Endothelial cell of umbilical vein (primary cell): Measurements from ENCODE around the gene ZNF205. TPM values are rescaled to one million over a fixed set of nuclear protein-coding genes. Genes with fewer than 3 reads are reported as not detected.

Experiments used
- BruUV-seq: library from RNA; stranded (reverse); fragments of 400-500 nt; replicated peaks from 2 replicates; lab custom pipeline; 2021; lab: Mats Ljungman, UMichigan
- CTCF ChIA-PET: fragments of 300-600, 350-600 bp; sonication (Branson Sonifier 250); formaldehyde crosslinking; loops from one replicate; lab custom pipeline; 2021; ENCODE audit warnings: antibody characterized with exemption, inconsistent platforms; lab: Charles Lee
- POLR2A ChIA-PET: fragments of 300-600, 350-600 bp; sonication (Branson Sonifier 250); formaldehyde crosslinking; loops from one replicate; lab custom pipeline; 2021; ENCODE audit warnings: antibody characterized with exemption, inconsistent platforms; lab: Charles Lee
- DNase-seq: peaks from one replicate; pipeline ENCODE4 v3.0.0-alpha.2; 2011; ENCODE audit warnings: low read depth, low spot score
- FAIRE-seq: peaks from 2 replicates; lab custom pipeline; 2011; peaks lifted over from hg19 to GRCh38; lab: Jason Lieb, UNC
- H2AFZ ChIP-seq: 2 replicates; pipeline ENCODE4 v1.6.0; 2012; ENCODE audit warnings: low read depth, low read length, control low read depth, inconsistent platforms
- H3K27ac ChIP-seq: 2 replicates; pipeline ENCODE4 v1.5.1; 2011; ENCODE audit warnings: low read depth, mild to moderate bottlenecking, control low read depth, low read length, moderate library complexity; ENCODE audit not compliant: insufficient read depth
- H3K27me3 ChIP-seq, 2 experiments: 2 replicates each; pipeline versions ENCODE4 v1.6.0 to v1.6.1; 2011; ENCODE audit warnings: low read length in 2 of 2, mixed read lengths in 1 of 2; ENCODE audit not compliant: control insufficient read depth in 2 of 2, insufficient read depth in 2 of 2
- H3K36me3 ChIP-seq, 2 experiments: 2 replicates in 1 of 2; 3 replicates in 1 of 2; pipeline ENCODE4 v1.5.1; 2011; ENCODE audit warnings: low read length in 2 of 2, mild to moderate bottlenecking in 1 of 2, moderate library complexity in 1 of 2; ENCODE audit not compliant: control insufficient read depth in 2 of 2, insufficient read depth in 2 of 2; ENCODE audit errors: extremely low read depth in 1 of 2
- H3K4me1 ChIP-seq: 3 replicates; pipeline ENCODE4 v1.5.1; 2011; ENCODE audit warnings: mild to moderate bottlenecking, low read length; ENCODE audit not compliant: control insufficient read depth, insufficient read depth; ENCODE audit errors: extremely low read depth
- H3K4me2 ChIP-seq: 2 replicates; pipeline ENCODE4 v1.6.1; 2011; ENCODE audit warnings: low read length, control low read depth, mixed read lengths; ENCODE audit not compliant: insufficient read depth
- H3K4me3 ChIP-seq, 3 experiments: fragments of 200-600 bp in 1 of 3; sonication (generic), shearing (Covaris generic) in 1 of 3; replicated peaks in 1 of 3; 2 replicates each; pipeline ENCODE4 v1.5.1; 2011 to 2016; ENCODE audit warnings: control low read depth in 3 of 3, low read length in 3 of 3, mild to moderate bottlenecking in 2 of 3, inconsistent platforms in 1 of 3, low read depth in 1 of 3, moderate library complexity in 1 of 3; ENCODE audit not compliant: insufficient read depth in 1 of 3
- H3K79me2 ChIP-seq: 2 replicates; pipeline ENCODE4 v1.6.0; 2012; ENCODE audit warnings: low read length, inconsistent platforms; ENCODE audit not compliant: control insufficient read depth, insufficient read depth
- H3K9ac ChIP-seq: replicated peaks from 2 replicates; pipeline ENCODE3; 2011; ENCODE audit warnings: low read length, control low read depth; ENCODE audit not compliant: insufficient read depth; ENCODE audit errors: extremely low read depth
- H3K9me1 ChIP-seq: replicated peaks from 3 replicates; pipeline ENCODE4 v1.6.0; 2011; ENCODE audit warnings: mild to moderate bottlenecking, low read length; ENCODE audit not compliant: control insufficient read depth, insufficient read depth; ENCODE audit errors: extremely low read depth
- H3K9me3 ChIP-seq: replicated peaks from 2 replicates; pipeline ENCODE4 v1.5.1; 2012; ENCODE audit warnings: low read length, inconsistent platforms; ENCODE audit not compliant: control insufficient read depth, insufficient read depth
- H4K20me1 ChIP-seq: replicated peaks from 2 replicates; pipeline ENCODE3; 2011; ENCODE audit warnings: mild to moderate bottlenecking, low read length; ENCODE audit not compliant: control insufficient read depth, insufficient read depth; ENCODE audit errors: extremely low read depth
- EZH2 ChIP-seq: IDR thresholded peaks from 2 replicates; pipeline ENCODE4 v1.6.1; 2012; ENCODE audit warnings: borderline replicate concordance, low read depth, mild to moderate bottlenecking, moderate library complexity, low read length, inconsistent platforms; ENCODE audit not compliant: severe bottlenecking
- FOS ChIP-seq: IDR thresholded peaks from 2 replicates; pipeline ENCODE4 v1.6.1; 2011; ENCODE audit warnings: mild to moderate bottlenecking, low read length, moderate library complexity, borderline replicate concordance; ENCODE audit not compliant: insufficient read depth
- GATA2 ChIP-seq: IDR thresholded peaks from 2 replicates; pipeline ENCODE4 v1.7.0; 2011; ENCODE audit warnings: low read depth, mild to moderate bottlenecking, moderate library complexity, mixed read lengths, low read length; ENCODE audit not compliant: insufficient read length, insufficient read depth
- JUN ChIP-seq: IDR thresholded peaks from 2 replicates; pipeline ENCODE4 v1.6.1; 2011; ENCODE audit warnings: borderline replicate concordance, low read depth; ENCODE audit not compliant: insufficient read length, insufficient read depth
- MAX ChIP-seq: IDR thresholded peaks from 2 replicates; pipeline ENCODE4 v1.6.1; 2011; ENCODE audit not compliant: insufficient read depth, insufficient read length
- MYC ChIP-seq: IDR thresholded peaks from one replicate; pipeline ENCODE4 v1.6.1; 2011; ENCODE audit warnings: mild to moderate bottlenecking, low read depth, low read length
- POLR2A ChIP-seq: IDR thresholded peaks from 2 replicates; pipeline ENCODE4 v1.6.1; 2012; ENCODE audit warnings: low read depth, mild to moderate bottlenecking, control low read depth, low read length
- POLR2AphosphoS5 ChIP-seq: IDR thresholded peaks from 2 replicates; pipeline ENCODE4 v1.6.1; 2012; ENCODE audit warnings: low read depth, mild to moderate bottlenecking, control low read depth, low read length, moderate library complexity; ENCODE audit not compliant: insufficient read depth
- dilution Hi-C: fragments of 300-500 bp; cut with MboI; formaldehyde crosslinking; loops from one replicate; pipeline ENCODE4 v1.15.0; 2019; ENCODE audit warnings: low sequenced_read_pairs; ENCODE audit not compliant: extremely low pct_ligation_motif_present
- intact Hi-C: fragments of 100-400 bp; cut with micrococcal nuclease; formaldehyde crosslinking; loops from one replicate; pipeline ENCODE4 v1.10.0; 2022
- polyA plus RNA-seq, 4 experiments: library from polyadenylated mRNA; depleted of rRNA in 3 of 4; stranded (reverse) in 3 of 4; unstranded in 1 of 4; fragments of >200 nt; gene quantifications; 2 replicates each; pipeline versions ENCODE4 v1.2.1 to v1.2.3, GENCODE V29; 2011 to 2012; ENCODE audit warnings: missing spikeins in 1 of 4
- total RNA-seq: library from RNA; stranded (reverse); gene quantifications from 2 replicates; pipeline ENCODE4 v1.2.3, GENCODE V29; 2021
- TF ChIP-seq, protein P1 (sequence below), 2 donors: IDR thresholded peaks; 1 replicate in 1 of 2; 2 replicates in 1 of 2; pipeline ENCODE4 v1.5.1; 2011; ENCODE audit warnings: low read length in 2 of 2, mild to moderate bottlenecking in 2 of 2, moderate library complexity in 2 of 2, control low read depth in 1 of 2, inconsistent platforms in 1 of 2, low read depth in 1 of 2; ENCODE audit not compliant: insufficient read depth in 1 of 2; ENCODE audit errors: extremely low read depth in 1 of 2

Gene ZNF205
- total and polyA plus RNA-seq, 2 donors (not counting 3 experiments of a cell fraction or from before 2014, with no cell fraction given), result 18.5 to 19.0 TPM

- Histone ChIP-seq H3K9me1 (no peaks in the 10 kb centered on the region), H3K4me1 (peaks cover 25% of the 10 kb centered on the region), H4K20me1 (no peaks in the 10 kb centered on the region), H3K4me2 (no peak overlapping the region), H3K27me3 (no peaks in the 10 kb centered on the region), H2AFZ (no peak overlapping the region), H3K36me3 (no peaks in the 10 kb centered on the region), H3K9me3 (no peaks in the 10 kb centered on the region), H3K79me2 (no peaks in the 10 kb centered on the region), H3K27ac (peak overlapping the region; percentile 73), H3K9ac (no peak overlapping the region), H3K4me3 (no peak overlapping the region)
- no TSS peak for BruUV-seq
- CTCF ChIA-PET, result interaction anchor here (1.0 to 5.1 kb wide), 5 partner anchors 9 to 60 kb away, joined by 3 to 29 read pairs (median 9); no protein-coding TSS in a partner anchor
- intact Hi-C loops (no loop called here), dilution Hi-C loops (no loop called here)
- TF ChIP-seq EZH2, result no peak
- POLR2A ChIA-PET, result no interaction called here
- no peak for DNase-seq
- no peak for FAIRE-seq
These were observed 23.9 kb upstream of the ZNF205 start for GRCh38 chr16:3088450-3088849.

DNA sequence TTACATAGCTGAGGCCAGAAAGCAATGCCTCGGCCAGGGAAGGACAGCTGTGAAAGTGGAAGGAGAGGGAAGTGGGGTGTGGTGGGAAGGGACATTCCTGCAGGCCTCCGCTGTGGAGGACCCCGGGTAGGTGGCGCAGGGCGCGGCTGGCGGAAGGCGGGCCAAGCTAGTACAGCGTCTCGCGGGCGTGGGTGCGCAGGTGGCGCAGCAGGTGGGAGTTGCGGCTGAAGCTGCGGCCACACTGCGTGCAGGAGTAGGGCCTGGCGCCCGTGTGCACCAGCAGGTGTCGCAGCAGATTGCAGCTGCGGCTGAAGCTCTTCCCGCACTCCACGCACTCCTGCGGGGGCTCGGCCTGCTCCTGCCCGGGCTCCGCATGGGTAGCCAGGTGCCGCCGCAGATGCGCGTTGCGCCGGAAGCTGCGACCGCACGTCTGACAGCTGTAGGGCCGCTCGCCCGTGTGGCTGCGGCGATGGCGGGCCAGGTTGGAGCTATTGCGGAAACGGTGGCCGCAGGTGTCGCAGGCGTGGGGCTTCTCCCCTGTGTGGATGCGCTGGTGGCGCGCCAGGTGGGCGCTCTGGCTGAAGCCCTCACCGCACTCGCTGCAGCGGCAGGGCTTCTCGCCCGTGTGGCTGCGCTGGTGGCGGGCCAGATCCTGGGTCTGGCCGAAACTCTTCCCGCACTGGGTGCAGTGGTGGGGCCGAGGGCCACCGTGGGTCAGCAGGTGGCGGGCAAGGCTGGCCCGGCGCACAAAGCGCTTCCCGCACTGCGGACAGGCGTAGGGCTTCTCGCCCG lies 23.3 kb upstream of the ZNF205 start:
- TF ChIP-seq, protein P1, sequence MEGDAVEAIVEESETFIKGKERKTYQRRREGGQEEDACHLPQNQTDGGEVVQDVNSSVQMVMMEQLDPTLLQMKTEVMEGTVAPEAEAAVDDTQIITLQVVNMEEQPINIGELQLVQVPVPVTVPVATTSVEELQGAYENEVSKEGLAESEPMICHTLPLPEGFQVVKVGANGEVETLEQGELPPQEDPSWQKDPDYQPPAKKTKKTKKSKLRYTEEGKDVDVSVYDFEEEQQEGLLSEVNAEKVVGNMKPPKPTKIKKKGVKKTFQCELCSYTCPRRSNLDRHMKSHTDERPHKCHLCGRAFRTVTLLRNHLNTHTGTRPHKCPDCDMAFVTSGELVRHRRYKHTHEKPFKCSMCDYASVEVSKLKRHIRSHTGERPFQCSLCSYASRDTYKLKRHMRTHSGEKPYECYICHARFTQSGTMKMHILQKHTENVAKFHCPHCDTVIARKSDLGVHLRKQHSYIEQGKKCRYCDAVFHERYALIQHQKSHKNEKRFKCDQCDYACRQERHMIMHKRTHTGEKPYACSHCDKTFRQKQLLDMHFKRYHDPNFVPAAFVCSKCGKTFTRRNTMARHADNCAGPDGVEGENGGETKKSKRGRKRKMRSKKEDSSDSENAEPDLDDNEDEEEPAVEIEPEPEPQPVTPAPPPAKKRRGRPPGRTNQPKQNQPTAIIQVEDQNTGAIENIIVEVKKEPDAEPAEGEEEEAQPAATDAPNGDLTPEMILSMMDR (IDR thresholded peaks at IDR 0.05; ENCODE audit: extremely low read depth in 1 of 2, insufficient read depth in 1 of 2, low read depth in 1 of 2, low read length in 2 of 2), result no peak
- no peak for TF ChIP-seq GATA2
- TF ChIP-seq MYC, result no peak
- TF ChIP-seq JUN, result no peak
- no peak for TF ChIP-seq POLR2A
- TF ChIP-seq EZH2, result no peak
- no peak for TF ChIP-seq MAX
- TF ChIP-seq POLR2AphosphoS5, result no peak
- no peak for TF ChIP-seq FOS
- Histone ChIP-seq H3K4me3 (no peak overlapping the region), H2AFZ (no peak overlapping the region), H3K4me2 (no peak overlapping the region), H4K20me1 (no peaks in the 10 kb centered on the region), H3K9me1 (no peaks in the 10 kb centered on the region), H3K36me3 (no peaks in the 10 kb centered on the region), H3K27me3 (no peaks in the 10 kb centered on the region), H3K9me3 (no peaks in the 10 kb centered on the region), H3K79me2 (no peaks in the 10 kb centered on the region), H3K4me1 (peaks cover 25% of the 10 kb centered on the region), H3K27ac (no peak overlapping the region), H3K9ac (no peak overlapping the region)
- FAIRE-seq (no peak), DNase-seq (no peak)
- dilution Hi-C loops (no loop called here), intact Hi-C loops (no loop called here)
- POLR2A ChIA-PET, result no interaction called here
- CTCF ChIA-PET, result interaction anchor here (1.2 to 5.1 kb wide), 2 partner anchors 30 to 61 kb away, joined by 3 to 29 read pairs; no protein-coding TSS in a partner anchor
- no TSS peak for BruUV-seq
